ENCODE results near the gene MYOC.

GRCh38 chr1:171642197-171642596, 10.3 kb downstream of the MYOC start:
- TF ChIP-seq POLR2A (IDR thresholded peaks at IDR 0.05; ENCODE audit: low read length) (no peak), GATA1 (IDR thresholded peaks at IDR 0.05; ENCODE audit: low read depth, low read length) (no peak)

All from erythroblast (primary cell).